HG03039 (cell line): Measurements from ENCODE around the gene FAM174B.

Experiments
- ATAC-seq: cut with Tn5 transposase; IDR thresholded peaks from one replicate; pipeline ENCODE4 v1.9.1; 2021; ENCODE audit warnings: mild to moderate bottlenecking, moderate library complexity; ENCODE audit not compliant: unreplicated experiment

Gene FAM174B

GRCh38 chr15:92655178-92655995, at the start of gene FAM174B:
Gene FAM174B, minus strand, starts transcription at chr15:92655775.
- ATAC-seq, result no peak

- ATAC-seq, result no peak
Measured at GRCh38 chr15:92696096-92696495, 40.5 kb upstream of the FAM174B start.

DNA sequence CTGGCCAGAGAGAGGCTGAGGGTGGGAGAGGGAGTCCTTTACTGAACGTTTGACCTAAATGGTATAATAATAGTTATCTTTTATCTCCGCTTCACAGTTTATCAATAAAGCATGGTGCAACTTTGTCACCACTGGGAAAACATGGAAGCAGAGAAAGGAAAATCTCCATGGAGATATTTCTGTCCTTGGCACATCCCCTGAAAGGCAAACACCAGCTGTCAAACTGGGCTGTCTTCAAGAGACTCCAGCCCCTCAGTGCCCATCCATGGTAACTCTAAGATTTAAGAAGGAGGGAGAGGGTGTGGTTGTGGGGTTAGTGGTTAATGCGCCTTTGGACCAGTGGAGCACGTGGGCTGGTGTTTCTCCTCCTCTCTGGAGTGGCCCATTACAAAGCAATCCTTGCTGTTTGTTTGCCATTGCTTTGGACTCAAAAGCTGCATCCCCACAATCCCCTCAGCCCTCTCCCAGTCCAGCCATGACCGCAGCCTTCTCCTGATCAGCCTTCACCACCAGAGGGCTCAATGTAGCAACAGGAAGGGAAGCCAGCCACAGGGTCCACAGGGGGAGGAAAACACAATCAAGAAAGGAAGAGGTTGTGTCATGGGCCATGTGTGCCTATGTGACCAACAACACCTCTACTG, 38.2 kb upstream of the FAM174B start:
- ATAC-seq, result no peak

DNA sequence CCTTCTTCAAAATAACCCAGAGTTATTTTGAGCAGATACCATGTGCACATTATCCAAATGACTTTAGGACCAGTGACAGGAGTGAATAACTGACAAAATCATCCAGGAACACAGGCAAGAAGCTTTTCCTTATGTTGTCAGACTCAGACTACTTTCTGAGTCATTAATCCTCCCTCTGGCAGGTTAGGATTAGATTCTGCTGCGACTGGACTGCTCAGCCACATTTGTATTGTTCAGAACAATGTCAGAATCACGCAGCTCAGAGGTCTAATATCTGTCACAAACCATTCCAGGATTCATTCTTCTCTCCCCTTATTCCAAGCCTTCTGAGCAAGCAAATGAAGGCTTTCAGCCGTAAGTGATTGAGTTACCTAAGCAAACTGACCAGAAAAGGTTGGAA, 34.8 kb upstream of the FAM174B start:
- ATAC-seq, result no peak

GRCh38 chr15:92687746-92688145, 32.2 kb upstream of the FAM174B start:
- ATAC-seq, result no peak

DNA sequence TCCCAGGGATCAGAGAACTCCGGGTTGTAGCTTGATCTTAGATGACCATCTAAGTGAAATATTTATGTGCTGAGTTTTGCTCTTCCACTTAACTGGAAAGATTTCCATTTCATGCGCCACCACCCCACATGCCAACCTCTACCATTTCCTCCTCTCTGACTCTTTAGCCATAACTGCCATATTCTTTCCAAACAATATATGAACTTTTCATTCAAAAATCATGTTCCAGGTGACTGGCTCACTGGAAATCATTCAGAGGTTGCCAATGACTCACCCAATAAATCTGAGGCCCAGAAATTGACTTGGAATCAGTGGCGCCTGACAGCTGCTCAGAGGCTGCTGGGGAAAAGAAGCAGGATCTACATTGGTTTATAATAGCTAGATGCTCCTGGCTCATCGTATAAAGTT, 31.6 kb upstream of the FAM174B start:
- ATAC-seq, result no peak

DNA sequence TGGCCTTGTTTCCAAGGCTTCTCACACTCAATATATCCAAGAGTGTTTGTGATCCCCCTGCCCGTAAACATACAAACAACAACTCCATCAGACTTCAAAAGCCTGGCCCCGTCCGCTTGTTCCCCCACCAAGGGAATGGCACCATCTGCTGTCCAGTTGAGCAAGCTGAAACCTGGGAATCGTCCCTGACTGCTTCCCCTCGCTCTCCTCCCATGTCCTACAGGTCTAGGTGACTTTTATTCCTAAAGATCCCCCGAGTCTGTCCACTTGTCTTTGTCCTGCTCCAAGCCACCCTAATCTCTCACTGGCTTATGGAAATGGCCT, 27.9 kb upstream of the FAM174B start:
- ATAC-seq, result no peak

DNA sequence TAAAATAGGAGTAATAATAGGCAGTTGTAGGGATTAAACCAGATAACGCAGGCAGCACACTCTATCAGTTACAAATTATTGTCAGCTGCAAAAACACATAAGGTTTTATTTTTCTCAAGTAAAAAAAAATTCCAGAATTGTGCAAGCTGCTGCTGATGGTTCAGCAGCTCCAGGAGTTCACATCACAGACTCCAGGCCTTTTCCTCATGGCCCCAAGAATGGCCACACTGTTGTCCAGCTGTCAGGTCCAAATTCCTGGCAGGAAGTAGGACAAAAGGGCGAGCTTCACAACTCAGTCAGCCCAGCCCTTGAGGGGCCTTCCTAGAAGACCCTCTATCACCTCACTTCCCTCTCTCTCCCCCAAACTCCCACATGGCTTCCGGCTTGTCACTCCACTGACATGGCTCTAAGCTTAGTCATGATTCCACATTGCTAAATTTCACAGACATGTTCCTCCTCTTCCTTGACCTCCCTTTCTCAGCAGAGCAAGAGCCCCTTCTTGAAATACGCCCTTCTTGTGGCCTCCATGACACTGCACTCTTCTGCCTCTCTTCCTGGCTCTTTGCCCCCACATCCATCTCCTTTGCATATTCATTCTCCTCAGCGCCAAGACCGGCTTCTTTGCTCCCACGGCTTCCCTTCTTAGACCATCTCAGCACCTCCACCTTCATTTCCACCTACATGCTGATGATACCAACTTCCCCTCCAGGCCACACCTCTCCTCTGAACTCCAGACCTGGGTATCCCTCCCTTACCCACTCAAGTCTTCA, 27.4 kb upstream of the FAM174B start:
- ATAC-seq, result no peak

DNA sequence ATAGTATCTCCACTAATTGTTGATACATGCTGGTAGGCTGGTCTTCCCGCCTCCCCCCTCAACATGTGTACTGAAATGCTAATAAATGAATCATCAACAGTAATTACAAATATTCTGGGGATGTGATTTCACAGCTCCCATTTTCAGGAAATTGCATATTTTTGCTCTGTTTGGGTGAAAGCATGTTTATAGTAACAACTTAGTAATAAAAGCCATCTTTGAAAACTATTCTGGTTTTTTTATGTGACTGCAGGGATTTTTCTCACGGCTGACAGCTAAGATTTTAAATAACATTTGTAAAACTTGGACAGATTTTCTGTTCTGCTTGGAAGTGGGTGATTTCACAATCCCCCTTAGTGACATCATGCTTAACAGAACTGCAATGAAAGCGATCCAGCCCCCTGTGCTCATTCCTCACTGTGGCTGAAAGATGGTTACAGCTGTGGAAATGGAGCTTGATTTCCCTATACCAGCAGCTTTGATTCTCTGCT, 25.6 kb upstream of the FAM174B start:
- no peak for ATAC-seq

DNA sequence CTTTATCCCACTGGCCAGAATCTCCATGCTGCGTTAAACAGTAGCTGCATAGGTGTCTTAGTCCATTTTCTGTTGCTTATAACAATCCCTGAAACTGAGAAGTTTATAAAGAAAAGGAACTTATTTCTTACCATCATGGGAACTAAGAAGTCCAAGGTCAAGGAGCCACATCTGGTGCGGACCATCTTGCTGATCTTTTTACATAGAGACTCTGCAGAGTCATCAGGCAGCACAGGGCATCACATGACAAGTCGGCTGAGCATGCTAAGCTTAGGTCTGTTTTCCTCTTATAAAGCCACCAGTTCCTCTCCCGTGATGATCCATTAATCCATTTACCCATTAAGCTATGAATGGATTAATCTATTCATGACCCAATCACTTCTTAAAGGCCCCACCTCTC, 22.4 kb upstream of the FAM174B start:
- ATAC-seq, result no peak

GRCh38 chr15:92676561-92676960, 21.0 kb upstream of the FAM174B start:
- no peak for ATAC-seq

DNA sequence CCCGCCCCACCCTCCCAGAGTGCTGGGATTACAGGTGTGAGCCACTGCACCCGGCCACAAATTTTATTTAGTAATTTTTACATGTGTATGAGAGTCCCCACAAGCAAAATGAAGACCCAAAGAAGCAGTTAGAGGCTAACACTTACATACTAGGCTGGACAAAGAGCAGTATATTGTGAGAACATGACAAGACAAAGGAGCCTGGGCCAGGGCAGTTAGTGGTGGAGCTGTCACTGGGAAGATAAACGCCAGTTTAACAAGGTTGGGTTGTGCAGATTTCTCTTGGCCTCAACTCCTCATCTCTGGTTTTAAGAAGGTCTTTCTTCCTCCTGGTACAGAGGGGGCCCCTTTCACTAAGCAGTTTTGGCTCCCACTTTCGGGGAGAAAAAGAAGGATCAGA, 19.9 kb upstream of the FAM174B start:
- no peak for ATAC-seq

DNA sequence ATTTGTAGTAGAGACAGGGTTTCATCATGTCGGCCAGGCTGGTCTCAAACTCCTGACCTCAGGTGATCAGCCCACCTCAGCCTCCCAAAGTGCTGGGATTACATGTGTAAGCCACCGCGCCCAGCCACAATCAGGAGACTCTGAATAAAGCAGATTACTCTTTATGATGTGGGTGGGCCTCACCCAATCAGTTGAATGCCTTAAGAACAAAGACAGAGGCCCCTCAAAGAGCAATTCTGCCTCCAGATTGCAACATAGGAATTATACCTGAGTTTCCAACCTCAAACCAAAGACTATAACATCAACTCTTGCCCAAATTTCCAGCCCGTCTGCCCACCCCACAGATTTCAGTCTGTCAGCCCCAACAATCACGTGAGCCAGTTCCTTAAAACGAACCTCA, 18.8 kb upstream of the FAM174B start:
- ATAC-seq, result no peak

GRCh38 chr15:92672102-92672501, 16.5 kb upstream of the FAM174B start:
- no peak for ATAC-seq

- ATAC-seq, result no peak
Measured at GRCh38 chr15:92671406-92671805, 15.8 kb upstream of the FAM174B start.

DNA sequence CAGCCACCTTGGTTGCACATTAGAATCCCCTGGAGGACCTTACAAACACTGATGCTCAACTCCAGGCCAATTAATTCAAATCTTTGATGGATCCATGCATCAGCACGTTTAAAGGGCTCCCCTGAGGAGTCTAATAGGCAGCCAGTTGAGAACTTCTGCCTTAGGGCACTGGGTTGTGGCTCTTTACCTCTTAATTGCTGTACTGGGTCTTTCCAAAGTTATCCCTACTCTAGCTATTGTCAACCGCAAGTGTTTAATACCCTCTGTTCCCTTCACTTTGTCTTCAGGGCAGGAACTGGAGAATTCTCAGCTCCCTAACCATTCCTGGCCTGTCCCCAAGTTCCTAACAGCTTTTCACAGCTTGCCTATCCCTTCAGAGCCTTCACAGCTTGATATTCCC, 15.0 kb upstream of the FAM174B start:
- ATAC-seq, result no peak

DNA sequence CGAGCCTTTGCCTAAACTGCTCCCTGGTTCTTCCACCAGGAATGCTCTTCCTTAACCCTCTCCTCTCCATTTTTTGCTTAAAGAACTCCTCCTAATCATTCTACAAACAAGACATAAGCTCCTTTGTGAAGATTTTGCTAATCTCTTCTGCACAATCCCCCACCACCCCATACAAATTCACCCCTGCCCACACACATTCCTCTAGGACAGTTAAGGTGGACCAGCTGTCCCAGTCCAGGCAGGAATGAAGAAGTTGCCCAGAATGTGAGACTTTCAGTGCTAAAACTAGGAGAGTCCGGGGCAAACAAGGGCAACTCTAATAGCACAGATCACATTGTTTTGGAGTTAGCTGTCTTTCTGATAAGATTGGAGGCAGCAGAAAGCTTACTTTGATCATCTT, 13.9 kb upstream of the FAM174B start:
- no peak for ATAC-seq

DNA sequence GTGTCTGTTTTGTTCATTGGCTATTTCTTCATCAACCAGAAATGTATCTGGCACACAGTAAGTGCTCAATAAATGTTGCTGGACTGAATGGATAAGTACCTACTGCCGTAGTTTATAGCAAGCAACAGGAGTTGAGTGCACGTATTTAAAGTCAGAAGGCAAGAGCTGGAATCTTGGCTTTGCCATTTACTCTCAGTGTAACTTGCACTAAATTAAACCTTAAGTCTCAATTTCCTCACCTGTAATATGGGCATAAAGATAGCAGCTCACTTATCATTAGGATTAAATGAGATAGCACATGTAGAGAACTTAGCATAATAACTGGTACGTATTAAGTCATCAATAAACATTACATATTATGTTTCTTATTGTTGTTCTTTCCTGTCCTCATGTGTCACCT, 13.0 kb upstream of the FAM174B start:
- ATAC-seq, result no peak

DNA sequence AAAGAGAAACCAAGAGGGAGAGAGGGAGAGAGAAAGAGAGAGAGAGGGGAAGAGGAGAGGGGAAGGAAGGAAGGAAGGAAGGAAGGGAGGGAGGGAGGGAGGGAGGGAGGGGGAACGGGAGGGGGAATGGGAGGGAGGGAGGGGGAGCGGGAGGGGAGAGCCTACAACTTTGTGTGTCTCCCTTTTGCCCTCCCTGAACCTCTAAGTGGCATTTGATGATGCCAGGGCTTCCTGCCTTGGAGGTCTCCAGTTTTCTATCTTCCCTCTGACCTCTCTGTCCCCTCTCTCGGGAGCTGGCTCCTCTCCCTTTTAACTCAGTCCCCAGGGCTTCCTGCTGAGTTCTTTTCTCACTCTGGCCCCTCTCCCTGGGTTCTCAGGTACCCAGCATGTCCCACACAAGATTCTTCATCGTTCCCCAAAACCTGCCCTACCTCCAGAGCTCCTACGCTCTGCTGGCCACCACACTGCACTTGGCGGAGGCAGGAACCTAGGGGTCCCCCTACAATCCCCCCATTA, 12.5 kb upstream of the FAM174B start:
- ATAC-seq, result no peak

- no peak for ATAC-seq
Measured at GRCh38 chr15:92667287-92667904, 11.8 kb upstream of the FAM174B start.

- ATAC-seq, result no peak
Measured at GRCh38 chr15:92666780-92667179, 11.2 kb upstream of the FAM174B start.
